Adrenal gland (tissue), 12 donors: ENCODE results near the gene CD247. TPM values are rescaled to one million over a fixed set of nuclear protein-coding genes. Genes with fewer than 3 reads are reported as not detected.

ENCODE experiments used
- DNase-seq, 7 donors: peaks; one replicate each; pipeline ENCODE4 v3.0.0-alpha.2; 2019 to 2020
- H3K27ac ChIP-seq, 5 donors: fragments of 200-600 bp; sonication (generic) in 4 of 5; 1 replicate in 3 of 5; 2 replicates in 2 of 5; pipeline versions ENCODE4 v1.5.1 to v1.8.0; 2016 to 2020; ENCODE audit warnings: mild to moderate bottlenecking in 1 of 5
- H3K27me3 ChIP-seq: fragments of 200-600 bp; 2 replicates; pipeline ENCODE4 v1.8.0; 2021
- H3K36me3 ChIP-seq, 2 donors: fragments of 200-600 bp; replicated peaks in 1 of 2; 1 replicate in 1 of 2; 2 replicates in 1 of 2; pipeline versions ENCODE4 v1.5.1 to v1.8.0; 2018 to 2022
- H3K4me1 ChIP-seq, 2 donors: fragments of 200-600 bp; replicated peaks in 1 of 2; 1 replicate in 1 of 2; 2 replicates in 1 of 2; pipeline versions ENCODE4 v1.5.1 to v1.8.0; 2018 to 2021
- H3K4me3 ChIP-seq, 4 donors: fragments of 200-600 bp; sonication (generic) in 3 of 4; one replicate each; pipeline ENCODE4 v1.5.1; 2016 to 2018
- H3K9me3 ChIP-seq, 3 donors: fragments of 200-600 bp; sonication (generic) in 1 of 3; replicated peaks in 1 of 3; 1 replicate in 2 of 3; 2 replicates in 1 of 3; pipeline versions ENCODE4 v1.5.1 to v1.8.0; 2016 to 2021
- POLR2A ChIP-seq, 2 donors: fragments of 450-650 bp; IDR thresholded peaks; one replicate each; pipeline ENCODE4 v1.6.1; 2017; ENCODE audit warnings: antibody characterized with exemption in 2 of 2, mild to moderate bottlenecking in 2 of 2, moderate library complexity in 1 of 2
- WGBS, 4 donors: extraction: QIAGEN DNeasy Blood & Tissue Kit in 2 of 4; methylation state at CpG; one replicate each; pipeline versions ENCODE4 v1.1.5 to v1.1.7; 2013 to 2017; 5-methylcytosine and 5-hydroxymethylcytosine counted together
- intact Hi-C, 2 donors: fragments of 100-400 bp; cut with DNase I; formaldehyde crosslinking; loops; one replicate each; pipeline versions ENCODE4 v1.14.1 to v1.15.0; 2022 to 2023
- polyA plus RNA-seq, 3 donors: library from polyadenylated mRNA; stranded (reverse); fragments of 200-250 nt in 2 of 3; fragments of 350-450 nt in 1 of 3; fragmentation: Illumina TruSeq in 1 of 3; extraction: RNeasy Lipid Tissue Mini Kit (QIAGEN cat#74804) in 1 of 3; gene quantifications; one replicate each; pipeline ENCODE4 v1.2.3, GENCODE V29; 2013 to 2014
- total RNA-seq, 9 donors: library from RNA; depleted of rRNA in 4 of 9; stranded (reverse); fragments of >200 nt in 4 of 9; fragments of 120-200 nt in 1 of 9; fragmentation: NEBNext Ultra II Directional in 1 of 9; extraction: Animal tissue kit (Norgen Biotek cat#: 25700) in 1 of 9; gene quantifications; one replicate each; pipeline versions ENCODE4 v1.1.0 to v1.2.4, GENCODE V29; 2013 to 2023
- TF ChIP-seq, protein P1 (sequence below), 6 experiments: fragments of 450-650 bp in 4 of 6; fragments of 200-600 bp in 2 of 6; sonication (generic) in 1 of 6; IDR thresholded peaks; 1 replicate in 5 of 6; 2 replicates in 1 of 6; pipeline versions ENCODE4 v1.5.1 to v1.8.0; 2016 to 2021; ENCODE audit warnings: antibody characterized with exemption in 6 of 6, mild to moderate bottlenecking in 2 of 6, moderate library complexity in 1 of 6
- donor health status: healthy with polysubstance abuse.
- donor health status: Bipolar disorder and iron deficiency.
- donor health status: DM: yes; HTN: yes; CAD: no.
- donor health status: DM: no; HTN: no; CAD: no.
- donor health status: DM: no; HTN: no; CAD: no.
- donor health status: DM: yes; HTN: yes; CAD: no.

Gene CD247
- total and polyA plus RNA-seq, 12 donors = 0.26 to 2.3 (median 1.2) TPM; not detected in 1

DNA sequence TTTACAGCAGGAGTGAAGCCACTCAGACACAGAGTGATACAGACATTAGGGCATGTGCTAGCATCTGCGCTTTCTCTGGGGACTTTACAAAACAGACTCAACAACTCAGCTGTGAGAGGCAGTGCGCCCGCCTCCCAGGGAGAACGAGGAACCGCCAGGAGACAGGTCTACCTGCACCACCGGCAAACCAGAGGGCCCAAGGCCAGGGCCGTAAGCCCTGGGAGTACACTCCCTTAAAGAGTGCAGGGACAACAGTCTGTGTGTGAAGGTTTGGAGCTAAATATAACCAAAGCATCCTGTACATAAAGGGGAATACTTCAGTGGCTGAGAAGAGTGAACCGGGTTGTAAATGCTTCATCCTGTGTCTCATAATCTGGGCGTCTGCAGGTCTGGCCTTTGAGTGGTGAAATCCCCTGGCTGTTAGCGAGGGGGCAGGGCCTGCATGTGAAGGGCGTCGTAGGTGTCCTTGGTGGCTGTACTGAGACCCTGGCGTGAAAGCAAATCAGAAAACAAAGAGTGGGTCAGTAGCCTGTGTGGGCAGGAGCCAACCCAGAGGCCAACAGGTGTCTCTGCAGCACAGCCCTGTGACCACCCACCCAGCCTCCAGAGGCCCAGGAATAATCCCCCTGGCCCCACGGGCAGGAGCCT is 86.9 kb downstream of the CD247 start:
- Histone ChIP-seq H3K27ac (no peak overlapping the region), H3K4me3 (no peak overlapping the region), H3K36me3 (no peaks in the 10 kb centered on the region), H3K9me3 (no peaks in the 10 kb centered on the region), H3K4me1 (peaks cover 9 to 21% of the 10 kb centered on the region in 2 donors), H3K27me3 (no peaks in the 10 kb centered on the region)
- TF ChIP-seq, protein P1, sequence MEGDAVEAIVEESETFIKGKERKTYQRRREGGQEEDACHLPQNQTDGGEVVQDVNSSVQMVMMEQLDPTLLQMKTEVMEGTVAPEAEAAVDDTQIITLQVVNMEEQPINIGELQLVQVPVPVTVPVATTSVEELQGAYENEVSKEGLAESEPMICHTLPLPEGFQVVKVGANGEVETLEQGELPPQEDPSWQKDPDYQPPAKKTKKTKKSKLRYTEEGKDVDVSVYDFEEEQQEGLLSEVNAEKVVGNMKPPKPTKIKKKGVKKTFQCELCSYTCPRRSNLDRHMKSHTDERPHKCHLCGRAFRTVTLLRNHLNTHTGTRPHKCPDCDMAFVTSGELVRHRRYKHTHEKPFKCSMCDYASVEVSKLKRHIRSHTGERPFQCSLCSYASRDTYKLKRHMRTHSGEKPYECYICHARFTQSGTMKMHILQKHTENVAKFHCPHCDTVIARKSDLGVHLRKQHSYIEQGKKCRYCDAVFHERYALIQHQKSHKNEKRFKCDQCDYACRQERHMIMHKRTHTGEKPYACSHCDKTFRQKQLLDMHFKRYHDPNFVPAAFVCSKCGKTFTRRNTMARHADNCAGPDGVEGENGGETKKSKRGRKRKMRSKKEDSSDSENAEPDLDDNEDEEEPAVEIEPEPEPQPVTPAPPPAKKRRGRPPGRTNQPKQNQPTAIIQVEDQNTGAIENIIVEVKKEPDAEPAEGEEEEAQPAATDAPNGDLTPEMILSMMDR (IDR thresholded peaks at IDR 0.05) = no peak
- no peak for TF ChIP-seq POLR2A (IDR thresholded peaks at IDR 0.05)
- WGBS, 4 donors = 73 to 84% (median 79%) methylated on average over 13 to 14 of the region's 14 CpGs
- DNase-seq = no peak
- intact Hi-C loops = no loop called here

DNA sequence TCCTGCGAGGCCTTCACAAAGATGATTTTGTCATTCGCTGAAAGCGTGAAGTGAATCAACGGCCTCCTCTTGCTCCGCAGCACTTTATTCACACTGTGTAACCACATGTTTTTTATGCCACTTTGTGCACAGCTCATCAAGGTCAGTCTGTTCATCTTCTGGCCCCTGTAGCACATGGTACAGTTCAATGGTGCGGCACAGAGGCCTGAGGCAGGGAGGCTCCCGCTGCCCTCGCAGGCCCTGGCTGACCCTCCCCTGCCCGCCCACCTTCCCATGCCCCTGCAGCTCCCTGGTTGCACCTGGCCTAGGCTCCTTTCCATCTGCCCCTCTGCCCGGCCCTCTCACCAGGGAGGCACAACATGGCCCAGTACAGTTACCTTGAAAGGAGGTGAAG is 87.5 kb downstream of the CD247 start:
- H3K4me3 ChIP-seq = no peak overlapping the region
- H3K36me3 ChIP-seq = no peaks in the 10 kb centered on the region
- no peak overlapping the region for H3K27ac ChIP-seq
- intact Hi-C loops = no loop called here
- H3K9me3 ChIP-seq = no peaks in the 10 kb centered on the region
- H3K27me3 ChIP-seq = no peaks in the 10 kb centered on the region
- peaks cover 9 to 21% of the 10 kb centered on the region in 2 donors for H3K4me1 ChIP-seq
- no peak for TF ChIP-seq POLR2A (IDR thresholded peaks at IDR 0.05)
- TF ChIP-seq, protein P1 (IDR thresholded peaks at IDR 0.05) = no peak
- 62 to 81% (median 71%) methylated on average over 9 to 10 of the region's 10 CpGs for WGBS, 4 donors
- no peak for DNase-seq

DNA sequence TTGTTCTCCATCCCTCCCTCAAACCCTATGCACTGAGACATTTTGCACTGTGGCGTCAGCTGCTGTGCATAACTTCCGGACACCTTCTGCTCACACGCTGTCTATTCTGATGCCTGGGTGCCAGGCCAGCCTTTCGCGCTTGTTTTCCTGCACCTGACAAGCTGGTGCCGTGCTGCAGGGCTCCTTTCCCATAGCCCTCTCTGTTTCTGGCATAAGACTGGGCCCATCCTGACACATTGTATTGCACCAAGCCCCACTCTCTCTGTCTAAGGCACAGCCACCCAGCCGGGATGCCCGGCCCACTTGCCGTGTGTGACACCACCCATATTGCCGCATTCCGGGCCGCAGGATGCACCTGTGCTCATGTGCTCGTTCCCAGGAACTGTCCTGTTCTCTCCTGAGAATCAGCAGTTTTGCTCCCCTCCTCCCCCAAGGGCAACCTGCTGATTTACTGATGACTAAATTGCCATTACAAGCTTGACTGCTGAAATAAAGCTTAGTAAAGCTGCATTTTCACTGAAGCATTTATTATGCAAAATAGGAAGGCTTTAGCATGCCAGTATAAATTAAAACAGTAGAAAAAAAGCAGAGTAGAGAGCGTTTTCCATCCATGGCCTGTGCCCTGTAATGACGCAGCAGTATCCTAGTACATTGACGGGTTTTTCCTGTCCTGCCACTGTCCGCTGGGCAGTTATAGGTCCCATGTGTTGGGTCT is 88.0 kb downstream of the CD247 start:
- TF ChIP-seq, protein P1 (IDR thresholded peaks at IDR 0.05) = no peak
- no peak for TF ChIP-seq POLR2A (IDR thresholded peaks at IDR 0.05)
- Histone ChIP-seq H3K36me3 (no peaks in the 10 kb centered on the region), H3K4me1 (peaks cover 9 to 21% of the 10 kb centered on the region in 2 donors), H3K4me3 (no peak overlapping the region), H3K27me3 (no peaks in the 10 kb centered on the region), H3K27ac (no peak overlapping the region), H3K9me3 (no peaks in the 10 kb centered on the region)
- WGBS, 4 donors = 84 to 87% (median 84%) methylated on average over 11 to 17 of the region's 17 CpGs
- intact Hi-C loops = no loop called here
- peak in 2 of 7 donors; percentile 23 to 27 for DNase-seq

DNA sequence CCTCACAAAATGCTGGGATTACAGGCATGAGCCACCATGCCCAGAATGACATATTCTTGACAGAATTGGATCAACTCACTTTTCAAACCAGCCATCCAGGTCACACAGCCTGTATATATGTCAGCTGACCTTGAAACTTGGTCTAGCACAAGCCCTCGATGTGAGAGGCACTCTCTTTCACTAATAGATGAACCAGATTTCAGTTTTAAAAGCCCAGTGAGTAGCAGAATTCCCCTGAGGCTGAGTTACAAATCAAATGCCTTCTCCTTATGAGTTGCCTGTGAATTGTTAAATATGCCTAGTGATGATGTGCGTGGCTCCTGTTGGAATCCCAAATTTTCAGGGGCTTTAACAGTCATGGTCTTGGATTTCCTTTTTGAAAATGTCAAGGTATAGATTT is 88.7 kb downstream of the CD247 start:
- WGBS, 4 donors = 57 to 60% (median 58%) methylated on average over 2 of the region's 2 CpGs
- intact Hi-C loops = no loop called here

More for the DNA sequence above, 88.7 kb downstream of the CD247 start:
- H3K4me1 ChIP-seq = peaks cover 9 to 21% of the 10 kb centered on the region in 2 donors
- H3K36me3 ChIP-seq = no peaks in the 10 kb centered on the region
- H3K27me3 ChIP-seq = no peaks in the 10 kb centered on the region
- no peak overlapping the region for H3K27ac ChIP-seq
- H3K9me3 ChIP-seq = no peaks in the 10 kb centered on the region
- H3K4me3 ChIP-seq = no peak overlapping the region
- no peak for DNase-seq
- TF ChIP-seq POLR2A (IDR thresholded peaks at IDR 0.05) = no peak
- TF ChIP-seq, protein P1 (IDR thresholded peaks at IDR 0.05) = no peak
